Stimulated activated CD4-positive, alpha-beta T cell treated with anti-CD3 and anti-CD28 coated beads, Interleukin-2, amount 100 ng/mL, for 24 hours (primary cell): ENCODE results near the gene CD34.
"Not testable (repeated sequence)": the region's sequence is repeated elsewhere in the genome, so short reads cannot be mapped to it uniquely, and the experiment has no call there.

ENCODE experiments used
- DNase-seq, 2 donors: peaks; one replicate each; pipeline ENCODE4 v3.0.0-alpha.2; 2020

CD34 gene

GRCh38 chr1:207896547-207896946 lies 14.4 kb downstream of the CD34 start:
- DNase-seq: no peak

- no peak for DNase-seq
Measured at GRCh38 chr1:207894704-207895103, 16.2 kb downstream of the CD34 start.

GRCh38 chr1:207893737-207894582 lies 17.0 kb downstream of the CD34 start:
- DNase-seq: no peak

GRCh38 chr1:207892764-207893163 lies 18.2 kb downstream of the CD34 start:
- DNase-seq: no peak

GRCh38 chr1:207891148-207891547 lies 19.8 kb downstream of the CD34 start:
- no peak for DNase-seq

GRCh38 chr1:207890136-207890738 lies 20.7 kb downstream of the CD34 start:
- DNase-seq: no peak

- no peak for DNase-seq
Measured at GRCh38 chr1:207888652-207889051, 22.3 kb downstream of the CD34 start.

- DNase-seq: no peak
Measured at GRCh38 chr1:207887542-207888201, 23.3 kb downstream of the CD34 start.

- no peak for DNase-seq
Measured at GRCh38 chr1:207886227-207886626, 24.7 kb downstream of the CD34 start.

- DNase-seq: peak; percentile 78 to 79
Measured at GRCh38 chr1:207885129-207886032, 25.5 kb downstream of the CD34 start.

- DNase-seq: no peak
Measured at GRCh38 chr1:207884266-207885029, 26.5 kb downstream of the CD34 start.

- no peak for DNase-seq
Measured at GRCh38 chr1:207883660-207884250, 27.2 kb downstream of the CD34 start.

GRCh38 chr1:207883104-207883651 lies 27.7 kb downstream of the CD34 start:
- no peak for DNase-seq

- DNase-seq: no peak
Measured at GRCh38 chr1:207882692-207883091, 28.2 kb downstream of the CD34 start.

GRCh38 chr1:207878939-207879338 lies 32.0 kb downstream of the CD34 start:
- no peak for DNase-seq

- not testable (repeated sequence) for DNase-seq
Measured at GRCh38 chr1:207877914-207878313, 33.0 kb downstream of the CD34 start.

- DNase-seq: no peak
Measured at GRCh38 chr1:207876131-207876530, 34.8 kb downstream of the CD34 start.

GRCh38 chr1:207875532-207875931 lies 35.4 kb downstream of the CD34 start:
- DNase-seq: no peak

- DNase-seq: peak; percentile 43 to 52
Measured at GRCh38 chr1:207873055-207873890, 37.7 kb downstream of the CD34 start.

GRCh38 chr1:207872621-207873020 lies 38.3 kb downstream of the CD34 start:
- DNase-seq: no peak
